HEK293 (cell line): ENCODE data around the gene PLIN4.
A peak's percentile ranks its signal among the peaks of the same experiment; 100 is the strongest.

Experiments used
- CTCF ChIA-PET: fragments of 350-600 bp; formaldehyde crosslinking; extraction: SDS; loops from one replicate; lab custom pipeline; 2021; ENCODE audit warnings: antibody characterized with exemption; lab: Yijun Ruan, JAX
- POLR2A ChIA-PET: fragments of 300-600 bp; formaldehyde crosslinking; extraction: SDS; loops from one replicate; lab custom pipeline; 2020; ENCODE audit warnings: antibody characterized with exemption, inconsistent platforms; lab: Yijun Ruan, JAX
- H3K27ac ChIP-seq: fragments of 200-500 bp; sonication (Bioruptor generic); 2 replicates; pipeline ENCODE4 v1.5.1; 2014; ENCODE audit warnings: low read depth, low read length, control low read depth, inconsistent platforms; ENCODE audit errors: extremely low read depth
- H3K36me3 ChIP-seq, 2 experiments: fragments of 200-500 bp in 1 of 2; sonication (Bioruptor generic) in 1 of 2; 1 replicate in 1 of 2; 2 replicates in 1 of 2; pipeline ENCODE4 v1.5.1; 2014 to 2017; ENCODE audit warnings: inconsistent platforms in 2 of 2, low read length in 2 of 2; ENCODE audit not compliant: control insufficient read depth in 2 of 2, insufficient read depth in 1 of 2
- H3K4me1 ChIP-seq: fragments of 200-500 bp; sonication (Bioruptor generic); 2 replicates; pipeline ENCODE4 v1.5.1; 2014; ENCODE audit warnings: mild to moderate bottlenecking, low read length, inconsistent platforms; ENCODE audit not compliant: control insufficient read depth, insufficient read depth
- H3K4me3 ChIP-seq: 2 replicates; pipeline ENCODE4 v1.5.1; 2011; ENCODE audit warnings: low read depth, mild to moderate bottlenecking, control low read depth, low read length, moderate library complexity
- H3K9me3 ChIP-seq: fragments of 200-500 bp; sonication (Bioruptor generic); 2 replicates; pipeline ENCODE4 v1.5.1; 2014; ENCODE audit warnings: low read depth, low read length, inconsistent platforms; ENCODE audit not compliant: control insufficient read depth, insufficient read depth
- BCL11A ChIP-seq: fragments of 450-650 bp; formaldehyde crosslinking; IDR thresholded peaks from 2 replicates; pipeline ENCODE4 v1.5.1; 2016; ENCODE audit warnings: low read depth, missing biosample characterization, missing genetic modification characterization
- GLIS2 ChIP-seq: fragments of 450-650 bp; formaldehyde crosslinking; IDR thresholded peaks from 2 replicates; pipeline ENCODE4 v1.5.1; 2016; ENCODE audit warnings: missing biosample characterization, missing genetic modification characterization
- HOXD13 ChIP-seq: sonication (generic); formaldehyde crosslinking; IDR thresholded peaks from 2 replicates; pipeline ENCODE4 v1.8.0; 2022; ENCODE audit warnings: missing genetic modification reagents, borderline replicate concordance
- KLF1 ChIP-seq: fragments of 450-650 bp; formaldehyde crosslinking; IDR thresholded peaks from 2 replicates; pipeline ENCODE4 v1.5.1; 2016; ENCODE audit warnings: missing biosample characterization, missing genetic modification characterization
- KLF16 ChIP-seq: fragments of 450-650 bp; formaldehyde crosslinking; IDR thresholded peaks from 2 replicates; pipeline ENCODE4 v1.5.1; 2017; ENCODE audit warnings: missing biosample characterization, missing genetic modification characterization
- KLF9 ChIP-seq: fragments of 450-650 bp; formaldehyde crosslinking; IDR thresholded peaks from 2 replicates; pipeline ENCODE4 v1.5.1; 2016; ENCODE audit warnings: missing biosample characterization, missing genetic modification characterization, low read depth
- MEIS1 ChIP-seq: sonication (generic); formaldehyde crosslinking; IDR thresholded peaks from 2 replicates; pipeline ENCODE4 v1.8.1; 2022; ENCODE audit warnings: missing genetic modification reagents, mild to moderate bottlenecking, borderline replicate concordance
- PRDM2 ChIP-seq: fragments of 450-650 bp; formaldehyde crosslinking; IDR thresholded peaks from 2 replicates; pipeline ENCODE4 v1.5.1; 2016; ENCODE audit warnings: missing biosample characterization, missing genetic modification characterization, borderline replicate concordance
- REPIN1 ChIP-seq: fragments of 450-650 bp; formaldehyde crosslinking; IDR thresholded peaks from 2 replicates; pipeline ENCODE4 v1.5.1; 2017; ENCODE audit warnings: missing biosample characterization, missing genetic modification characterization, low read depth
- TRIM28 ChIP-seq: IDR thresholded peaks from 2 replicates; pipeline ENCODE4 v1.6.1; 2011; ENCODE audit warnings: low read length, control low read depth, borderline replicate concordance
- YY2 ChIP-seq: fragments of 450-650 bp; formaldehyde crosslinking; IDR thresholded peaks from 2 replicates; pipeline ENCODE4 v1.5.1; 2016; ENCODE audit warnings: missing biosample characterization, missing genetic modification characterization
- ZBTB1 ChIP-seq: fragments of 450-650 bp; formaldehyde crosslinking; IDR thresholded peaks from 2 replicates; pipeline ENCODE4 v1.5.1; 2016; ENCODE audit warnings: missing biosample characterization, missing genetic modification characterization
- ZBTB7A ChIP-seq: fragments of 450-650 bp; formaldehyde crosslinking; IDR thresholded peaks from 2 replicates; pipeline ENCODE4 v1.5.1; 2016; ENCODE audit warnings: low read depth, missing biosample characterization, missing genetic modification characterization
- ZFHX2 ChIP-seq: fragments of 450-650 bp; formaldehyde crosslinking; conservative IDR thresholded peaks from 2 replicates; pipeline ENCODE4 v1.5.1; 2016; ENCODE audit warnings: missing biosample characterization, missing genetic modification characterization
- ZFP69B ChIP-seq: fragments of 450-650 bp; formaldehyde crosslinking; IDR thresholded peaks from 2 replicates; pipeline ENCODE4 v1.5.1; 2016; ENCODE audit warnings: missing biosample characterization, missing genetic modification characterization
- ZNF132 ChIP-seq: fragments of 450-650 bp; formaldehyde crosslinking; IDR thresholded peaks from 2 replicates; pipeline ENCODE4 v1.5.1; 2017; ENCODE audit warnings: missing biosample characterization, missing genetic modification characterization, borderline replicate concordance
- ZNF214 ChIP-seq: fragments of 450-650 bp; formaldehyde crosslinking; IDR thresholded peaks from 2 replicates; pipeline ENCODE4 v1.5.1; 2017; ENCODE audit warnings: missing biosample characterization, mild to moderate bottlenecking, missing genetic modification characterization, borderline replicate concordance
- ZNF221 ChIP-seq: fragments of 450-650 bp; formaldehyde crosslinking; IDR thresholded peaks from 2 replicates; pipeline ENCODE4 v1.5.1; 2017; ENCODE audit warnings: missing biosample characterization, missing genetic modification characterization, borderline replicate concordance
- ZNF335 ChIP-seq: fragments of 450-650 bp; formaldehyde crosslinking; conservative IDR thresholded peaks from 2 replicates; pipeline ENCODE4 v1.5.1; 2016; ENCODE audit warnings: missing biosample characterization, missing genetic modification characterization
- ZNF341 ChIP-seq: fragments of 450-650 bp; formaldehyde crosslinking; IDR thresholded peaks from 2 replicates; pipeline ENCODE4; 2016; ENCODE audit warnings: low read depth, missing biosample characterization, missing genetic modification characterization
- ZNF350 ChIP-seq: fragments of 450-650 bp; formaldehyde crosslinking; IDR thresholded peaks from 2 replicates; pipeline ENCODE4 v1.5.0; 2017; ENCODE audit warnings: missing biosample characterization, mild to moderate bottlenecking, missing genetic modification characterization
- ZNF366 ChIP-seq: fragments of 450-650 bp; formaldehyde crosslinking; conservative IDR thresholded peaks from 2 replicates; pipeline ENCODE4 v1.5.1; 2016; ENCODE audit warnings: missing biosample characterization, missing genetic modification characterization
- ZNF394 ChIP-seq: fragments of 450-650 bp; formaldehyde crosslinking; IDR thresholded peaks from 2 replicates; pipeline ENCODE4 v1.5.1; 2016; ENCODE audit warnings: missing biosample characterization, missing genetic modification characterization, mild to moderate bottlenecking, moderate library complexity, borderline replicate concordance
- ZNF423 ChIP-seq: fragments of 450-650 bp; formaldehyde crosslinking; IDR thresholded peaks from 2 replicates; pipeline ENCODE4 v1.5.1; 2016; ENCODE audit warnings: missing biosample characterization, missing genetic modification characterization
- ZNF449 ChIP-seq: fragments of 450-650 bp; formaldehyde crosslinking; IDR thresholded peaks from 2 replicates; pipeline ENCODE4 v1.5.1; 2017; ENCODE audit warnings: missing biosample characterization, mild to moderate bottlenecking, missing genetic modification characterization, moderate library complexity
- ZNF548 ChIP-seq: fragments of 450-650 bp; formaldehyde crosslinking; IDR thresholded peaks from 2 replicates; pipeline ENCODE4 v1.5.1; 2016; ENCODE audit warnings: missing biosample characterization, missing genetic modification characterization
- ZNF670 ChIP-seq: fragments of 450-650 bp; formaldehyde crosslinking; IDR thresholded peaks from 2 replicates; pipeline ENCODE4 v1.5.1; 2016; ENCODE audit warnings: missing biosample characterization, missing genetic modification characterization, low read depth
- ZNF776 ChIP-seq: fragments of 450-650 bp; formaldehyde crosslinking; IDR thresholded peaks from 2 replicates; pipeline ENCODE4 v1.5.0; 2017; ENCODE audit warnings: missing biosample characterization, missing genetic modification characterization, borderline replicate concordance
- ZSCAN4 ChIP-seq: fragments of 450-650 bp; formaldehyde crosslinking; IDR thresholded peaks from 2 replicates; pipeline ENCODE4 v1.5.1; 2017; ENCODE audit warnings: missing biosample characterization, missing genetic modification characterization
- ZXDB ChIP-seq: fragments of 450-650 bp; formaldehyde crosslinking; IDR thresholded peaks from 2 replicates; pipeline ENCODE4 v1.5.1; 2016; ENCODE audit warnings: missing biosample characterization, missing genetic modification characterization

Gene PLIN4

GRCh38 chr19:4473763-4474513, 44.3 kb downstream of the PLIN4 start:
- H3K4me3 ChIP-seq: peak overlapping the region; percentile 85
- peaks cover 14 to 38% of the 10 kb centered on the region in 2 experiments for H3K36me3 ChIP-seq
- ChIA-PET POLR2A (interaction anchor here (1.0 to 1.1 kb wide), 2 partner anchors 19 to 83 kb away, joined by 3 read pairs; no protein-coding TSS in a partner anchor), CTCF (interaction anchor here (0.6 to 1.1 kb wide), 3 partner anchors 17 to 240 kb away, joined by 3 to 7 read pairs (median 3); no protein-coding TSS in a partner anchor)
- no peaks in the 10 kb centered on the region for H3K9me3 ChIP-seq
- H3K27ac ChIP-seq: peak overlapping the region; percentile 73
- H3K4me1 ChIP-seq: peaks cover 3% of the 10 kb centered on the region; the same call in 1 of the 2 replicates
- TF ChIP-seq MEIS1 (CRISPR knock-in tag) (no peak), ZNF449 (tag by site-specific recombination) (no peak), ZNF394 (peak; percentile 65; the same call in 1 of the 2 replicates), PRDM2 (tag by site-specific recombination) (no peak), ZNF670 (no peak), YY2 (no peak), ZSCAN4 (no peak), ZNF366 (tag by site-specific recombination) (no peak), ZBTB7A (tag by site-specific recombination) (0 out of 2 replicates have a peak, but pooled peaks have one; percentile 24), KLF9 (tag by site-specific recombination) (peak; percentile 50; the same call in 1 of the 2 replicates), REPIN1 (tag by site-specific recombination) (no peak), ZNF341 (tag by site-specific recombination) (no peak), ZFP69B (no peak), ZNF548 (tag by site-specific recombination) (no peak), ZNF335 (tag by site-specific recombination) (peak; percentile 82), ZNF423 (tag by site-specific recombination) (no peak), ZFHX2 (tag by site-specific recombination) (peak; percentile 61), KLF1 (tag by site-specific recombination) (0 out of 2 replicates have a peak, but pooled peaks have one; percentile 31), ZNF776 (tag by site-specific recombination) (no peak), HOXD13 (CRISPR knock-in tag) (no peak), ZBTB1 (tag by site-specific recombination) (no peak), ZNF221 (tag by site-specific recombination) (no peak), KLF16 (peak; percentile 17; the same call in 1 of the 2 replicates), ZXDB (0 out of 2 replicates have a peak, but pooled peaks have one; percentile 42), ZNF132 (tag by site-specific recombination) (no peak), ZNF350 (tag by site-specific recombination) (no peak), ZNF214 (tag by site-specific recombination) (no peak), GLIS2 (tag by site-specific recombination) (peak; percentile 59), BCL11A (tag by site-specific recombination) (no peak), TRIM28 (no peak)
